H9 (cell line): ENCODE data around the gene AVEN. TPM values are rescaled to one million over a fixed set of nuclear protein-coding genes. Genes with fewer than 3 reads are reported as not detected.

Experiments used
- DNase-seq: peaks from one replicate; pipeline ENCODE4 v3.0.0-alpha.2; 2017
- H2AFZ ChIP-seq: one replicate; pipeline ENCODE4 v1.6.1; 2013; ENCODE audit warnings: mild to moderate bottlenecking, low read length, control low read depth, moderate library complexity
- H2AK5ac ChIP-seq: 2 replicates; pipeline ENCODE4 v1.6.1; 2013; ENCODE audit warnings: low read length, control low read depth, mixed read lengths; ENCODE audit not compliant: insufficient read length
- H2BK120ac ChIP-seq: one replicate; pipeline ENCODE4 v1.6.1; 2013; ENCODE audit warnings: low read depth, mild to moderate bottlenecking, low read length, control low read depth, inconsistent platforms; ENCODE audit not compliant: poor library complexity, severe bottlenecking
- H2BK12ac ChIP-seq: 2 replicates; pipeline ENCODE4 v1.6.1; 2013; ENCODE audit warnings: low read length, control low read depth, mixed read lengths, low read depth; ENCODE audit not compliant: insufficient read length
- H2BK15ac ChIP-seq: 2 replicates; pipeline ENCODE4 v1.6.1; 2013; ENCODE audit warnings: low read depth, low read length, control low read depth
- H2BK20ac ChIP-seq: one replicate; pipeline ENCODE4 v1.6.1; 2013; ENCODE audit warnings: low read depth, mild to moderate bottlenecking, low read length, control low read depth, inconsistent platforms; ENCODE audit not compliant: poor library complexity, severe bottlenecking
- H2BK5ac ChIP-seq: 2 replicates; pipeline ENCODE4 v1.6.1; 2013; ENCODE audit warnings: low read length, control low read depth, mixed read lengths; ENCODE audit not compliant: insufficient read length
- H3K14ac ChIP-seq: 2 replicates; pipeline ENCODE4 v1.6.1; 2013; ENCODE audit warnings: low read length, control low read depth; ENCODE audit not compliant: insufficient read depth
- H3K18ac ChIP-seq: 2 replicates; pipeline ENCODE4 v1.6.1; 2013; ENCODE audit warnings: low read depth, mild to moderate bottlenecking, mixed read lengths, low read length, control low read depth; ENCODE audit not compliant: insufficient read length
- H3K23ac ChIP-seq: 2 replicates; pipeline ENCODE4 v1.6.1; 2013; ENCODE audit warnings: low read length, control low read depth, mixed read lengths, low read depth; ENCODE audit not compliant: insufficient read length
- H3K23me2 ChIP-seq: 2 replicates; pipeline ENCODE4 v1.6.1; 2013; ENCODE audit warnings: low read depth, mild to moderate bottlenecking, mixed read lengths, low read length, control low read depth; ENCODE audit not compliant: insufficient read length, poor library complexity, severe bottlenecking
- H3K27ac ChIP-seq: 2 replicates; pipeline ENCODE4 v1.5.1; 2013; ENCODE audit warnings: low read length, control low read depth, mixed read lengths, low read depth; ENCODE audit not compliant: insufficient read length
- H3K27me3 ChIP-seq: 2 replicates; pipeline ENCODE4 v1.6.1; 2013; ENCODE audit warnings: low read length, control low read depth, inconsistent platforms; ENCODE audit not compliant: insufficient read depth
- H3K4ac ChIP-seq: 2 replicates; pipeline ENCODE4 v1.6.1; 2013; ENCODE audit warnings: low read depth, mild to moderate bottlenecking, control low read depth, inconsistent platforms, low read length, moderate library complexity
- H3K4me1 ChIP-seq: 2 replicates; pipeline ENCODE4 v1.6.1; 2013; ENCODE audit warnings: low read length, control low read depth, inconsistent platforms; ENCODE audit not compliant: insufficient read depth
- H3K4me2 ChIP-seq: 2 replicates; pipeline ENCODE4 v1.6.1; 2013; ENCODE audit warnings: low read length, control low read depth, mixed read lengths; ENCODE audit not compliant: insufficient read length, insufficient read depth
- H3K56ac ChIP-seq: 2 replicates; pipeline ENCODE4 v1.6.1; 2013; ENCODE audit warnings: low read depth, mild to moderate bottlenecking, mixed read lengths, low read length, control low read depth; ENCODE audit not compliant: insufficient read length
- H3K79me1 ChIP-seq: 2 replicates; pipeline ENCODE4 v1.6.1; 2013; ENCODE audit warnings: low read depth, mild to moderate bottlenecking, moderate library complexity, low read length, control low read depth, inconsistent platforms; ENCODE audit not compliant: insufficient read depth, poor library complexity, severe bottlenecking
- H3K79me2 ChIP-seq: 2 replicates; pipeline ENCODE4 v1.6.1; 2013; ENCODE audit warnings: low read length, control low read depth, inconsistent platforms; ENCODE audit not compliant: insufficient read depth
- H3K9ac ChIP-seq: 2 replicates; pipeline ENCODE4 v1.6.1; 2013; ENCODE audit warnings: low read length, control low read depth, mixed read lengths; ENCODE audit not compliant: insufficient read length; ENCODE audit errors: extremely low read depth
- H3K9me3 ChIP-seq: one replicate; pipeline ENCODE4 v1.6.1; 2013; ENCODE audit warnings: low read depth, low read length, inconsistent platforms; ENCODE audit not compliant: control insufficient read depth
- H3T11ph ChIP-seq: one replicate; pipeline ENCODE4 v1.6.1; 2013; ENCODE audit warnings: mild to moderate bottlenecking, low read length, control low read depth, inconsistent platforms
- H4K20me1 ChIP-seq: one replicate; pipeline ENCODE4 v1.6.1; 2013; ENCODE audit not compliant: control insufficient read depth, insufficient read length, insufficient read depth
- H4K5ac ChIP-seq: 2 replicates; pipeline ENCODE4 v1.6.1; 2013; ENCODE audit warnings: low read depth, mild to moderate bottlenecking, mixed read lengths, low read length, control low read depth; ENCODE audit not compliant: insufficient read length
- H4K8ac ChIP-seq: replicated peaks from 2 replicates; pipeline ENCODE4 v1.6.1; 2013; ENCODE audit warnings: low read length, control low read depth, mixed read lengths, low read depth; ENCODE audit not compliant: insufficient read length
- H4K91ac ChIP-seq: 2 replicates; pipeline ENCODE4 v1.6.1; 2013; ENCODE audit warnings: low read depth, mild to moderate bottlenecking, moderate library complexity, mixed read lengths, low read length, control low read depth; ENCODE audit not compliant: insufficient read length
- H3K27ac Mint-ChIP-seq, 3 experiments: 2 replicates in 2 of 3; 3 replicates in 1 of 3; pipeline ENCODE4 v1.8.0; 2020 to 2021; ENCODE audit warnings: mixed read lengths in 3 of 3, mild to moderate bottlenecking in 1 of 3, moderate library complexity in 1 of 3
- H3K27me3 Mint-ChIP-seq: 2 replicates; pipeline ENCODE4 v1.8.0; 2021; ENCODE audit warnings: low read depth, mild to moderate bottlenecking, moderate library complexity, mixed read lengths
- H3K36me3 Mint-ChIP-seq, 3 experiments: 2 replicates in 2 of 3; 3 replicates in 1 of 3; pipeline ENCODE4 v1.8.0; 2020 to 2021; ENCODE audit warnings: low read depth in 3 of 3, mixed read lengths in 3 of 3; ENCODE audit not compliant: insufficient read depth in 1 of 3
- H3K4me1 Mint-ChIP-seq, 2 experiments: 2 replicates each; pipeline ENCODE4 v1.8.0; 2020; ENCODE audit warnings: mixed read lengths in 2 of 2
- H3K4me3 Mint-ChIP-seq, 2 experiments: 2 replicates in 1 of 2; 3 replicates in 1 of 2; pipeline ENCODE4 v1.8.0; 2020 to 2021; ENCODE audit warnings: mild to moderate bottlenecking in 2 of 2, mixed read lengths in 2 of 2, moderate library complexity in 1 of 2
- H3K9me3 Mint-ChIP-seq, 2 experiments: 2 replicates in 1 of 2; 3 replicates in 1 of 2; pipeline ENCODE4 v1.8.0; 2020; ENCODE audit warnings: mild to moderate bottlenecking in 2 of 2, mixed read lengths in 2 of 2, moderate library complexity in 1 of 2
- CTCF ChIP-seq: fragments of 200-600 bp; sonication (generic); conservative IDR thresholded peaks from 3 replicates; pipeline ENCODE4 v1.8.0; 2021; ENCODE audit warnings: antibody characterized with exemption, mild to moderate bottlenecking
- WGBS: extraction: QIAGEN DNeasy Blood & Tissue Kit; methylation state at CpG from one replicate; pipeline ENCODE4 v1.1.7; 2013; ENCODE audit warnings: missing lambda C conversion rate, low lambda C conversion rate, mixed read lengths; ENCODE audit not compliant: insufficient read length; ENCODE audit errors: extremely low coverage; 5-methylcytosine and 5-hydroxymethylcytosine counted together
- total RNA-seq: library from RNA; stranded (reverse); gene quantifications from 2 replicates; pipeline ENCODE4 v1.2.1, GENCODE V29; 2021

AVEN gene
- total RNA-seq, 1 experiment from 2014 or later: 16.1 TPM

- Histone ChIP-seq H4K8ac (no peak overlapping the region), H3K27me3 (no peaks in the 10 kb centered on the region), H3K23ac (no peak overlapping the region), H3K4ac (no peak overlapping the region), H3K79me1 (no peaks in the 10 kb centered on the region), H2AFZ (no peak overlapping the region), H3K14ac (no peak overlapping the region), H3K9me3 (no peaks in the 10 kb centered on the region), H2BK12ac (no peak overlapping the region), H3K9ac (no peak overlapping the region), H4K91ac (no peak overlapping the region), H2BK5ac (no peak overlapping the region), H2BK120ac (no peak overlapping the region), H3K23me2 (no peaks in the 10 kb centered on the region), H4K20me1 (no peaks in the 10 kb centered on the region), H2BK20ac (no peak overlapping the region), H2AK5ac (no peak overlapping the region), H3K4me2 (no peak overlapping the region), H3K4me1 (no peaks in the 10 kb centered on the region), H2BK15ac (no peak overlapping the region), H3K56ac (no peak overlapping the region), H3K79me2 (no peaks in the 10 kb centered on the region), H3K27ac (no peak overlapping the region), H3T11ph (no peak overlapping the region), H3K18ac (no peak overlapping the region), H4K5ac (no peak overlapping the region)
- no peaks in the 10 kb centered on the region for H3K27me3 Mint-ChIP-seq
- no peak overlapping the region for H3K4me3 Mint-ChIP-seq
- H3K36me3 Mint-ChIP-seq: peaks cover 0 to 2% (median 0%) of the 10 kb centered on the region in 3 experiments; a peak in 1 of 7 replicates
- DNase-seq: no peak
- no CpG with 5 or more reads among the region's 5 CpGs for WGBS
- no peaks in the 10 kb centered on the region for H3K9me3 Mint-ChIP-seq
- H3K27ac Mint-ChIP-seq: no peak overlapping the region
- no peak for TF ChIP-seq CTCF
- no peaks in the 10 kb centered on the region for H3K4me1 Mint-ChIP-seq
Measured at GRCh38 chr15:33934921-33935320, 104.1 kb downstream of the AVEN start.
